Naive thymus-derived CD4-positive, alpha-beta T cell (primary cell): ENCODE measurements around the gene DPPA2. TPM values are rescaled to one million over a fixed set of nuclear protein-coding genes. Genes with fewer than 3 reads are reported as not detected.
A peak's percentile ranks its signal among the peaks of the same experiment; 100 is the strongest.

ENCODE experiments used
- ATAC-seq: fragments of 150-1000 bp; cut with Tn5 transposase; 2 replicates; pipeline ENCODE4 v1.10.0; 2021; ENCODE audit warnings: mild to moderate bottlenecking, moderate library complexity
- CTCF ChIA-PET: fragments of 350-600 bp; sonication (Branson Sonifier 250); formaldehyde crosslinking; loops from one replicate; lab custom pipeline; 2021; ENCODE audit warnings: antibody characterized with exemption; lab: Charles Lee
- POLR2A ChIA-PET: fragments of 350-600 bp; sonication (Branson Sonifier 250); formaldehyde crosslinking; loops from one replicate; lab custom pipeline; 2021; ENCODE audit warnings: antibody characterized with exemption, inconsistent platforms; lab: Charles Lee
- DNase-seq, 9 donors: peaks; one replicate each; pipeline versions ENCODE4 v3.0.0 to v3.0.0-alpha.2; 2020 to 2022; ENCODE audit warnings: mixed read lengths in 1 of 9
- H3K27ac ChIP-seq: one replicate; pipeline ENCODE4 v1.7.0; 2013; ENCODE audit warnings: mild to moderate bottlenecking, low read depth, low read length, moderate library complexity
- H3K27me3 ChIP-seq, 2 donors: one replicate each; pipeline ENCODE4 v1.7.0; 2013; ENCODE audit warnings: low read length in 2 of 2, mild to moderate bottlenecking in 2 of 2, moderate library complexity in 2 of 2; ENCODE audit not compliant: control insufficient read depth in 2 of 2, insufficient read depth in 2 of 2
- H3K36me3 ChIP-seq, 3 experiments: 1 replicate in 2 of 3; 2 replicates in 1 of 3; pipeline ENCODE4 v1.7.0; 2013; ENCODE audit warnings: low read length in 3 of 3, mild to moderate bottlenecking in 3 of 3, moderate library complexity in 1 of 3; ENCODE audit not compliant: insufficient read depth in 3 of 3, control insufficient read depth in 2 of 3
- H3K4me1 ChIP-seq, 2 donors: one replicate each; pipeline ENCODE4 v1.7.0; 2013; ENCODE audit warnings: low read length in 2 of 2, mild to moderate bottlenecking in 2 of 2, moderate library complexity in 1 of 2; ENCODE audit not compliant: control insufficient read depth in 2 of 2, insufficient read depth in 2 of 2
- H3K4me3 ChIP-seq: 2 replicates; pipeline ENCODE4 v1.7.0; 2013; ENCODE audit warnings: mild to moderate bottlenecking, low read length
- H3K9me3 ChIP-seq, 3 experiments: 1 replicate in 2 of 3; 2 replicates in 1 of 3; pipeline ENCODE4 v1.7.0; 2013; ENCODE audit warnings: low read length in 3 of 3; ENCODE audit not compliant: control insufficient read depth in 2 of 3
- H3K27ac Mint-ChIP-seq, 9 donors: one replicate each; pipeline ENCODE4 v1.8.0; 2020 to 2022; ENCODE audit warnings: mixed read lengths in 9 of 9, mild to moderate bottlenecking in 8 of 9, moderate library complexity in 5 of 9, inconsistent platforms in 2 of 9
- H3K27me3 Mint-ChIP-seq, 5 donors: one replicate each; pipeline ENCODE4 v1.8.0; 2021 to 2022; ENCODE audit warnings: mixed read lengths in 5 of 5, mild to moderate bottlenecking in 1 of 5
- H3K36me3 Mint-ChIP-seq, 5 donors: one replicate each; pipeline ENCODE4 v1.8.0; 2020 to 2022; ENCODE audit warnings: mixed read lengths in 5 of 5, mild to moderate bottlenecking in 3 of 5, inconsistent platforms in 1 of 5
- H3K4me1 Mint-ChIP-seq, 7 donors: one replicate each; pipeline ENCODE4 v1.8.0; 2020 to 2022; ENCODE audit warnings: mixed read lengths in 7 of 7, mild to moderate bottlenecking in 3 of 7, inconsistent platforms in 1 of 7
- H3K4me3 Mint-ChIP-seq, 10 donors: one replicate each; pipeline ENCODE4 v1.8.0; 2020 to 2022; ENCODE audit warnings: mild to moderate bottlenecking in 10 of 10, mixed read lengths in 10 of 10, moderate library complexity in 6 of 10, inconsistent platforms in 2 of 10
- H3K9me3 Mint-ChIP-seq, 11 donors: one replicate each; pipeline ENCODE4 v1.8.0; 2020 to 2022; ENCODE audit warnings: mixed read lengths in 11 of 11, mild to moderate bottlenecking in 4 of 11, inconsistent platforms in 1 of 11, moderate library complexity in 1 of 11
- intact Hi-C, 2 donors: fragments of 100-400 bp; cut with micrococcal nuclease; formaldehyde crosslinking; loops; one replicate each; pipeline ENCODE4 v1.15.1; 2023
- polyA plus RNA-seq, 2 donors: library from polyadenylated mRNA; unstranded; fragments of 300-500 nt; fragmentation: Illumina TruSeq; gene quantifications; one replicate each; pipeline ENCODE4 v1.2.3, GENCODE V29; 2021
- total RNA-seq, 6 experiments: library from RNA in 5 of 6; stranded (reverse) in 5 of 6; gene quantifications; 1 replicate in 5 of 6; 2 replicates in 1 of 6; pipeline ENCODE4 v1.2.3 and lab custom pipeline; 2021 to 2026

The DPPA2 gene
- total and polyA plus RNA-seq, 7 experiments from 2014 or later: not detected

DNA sequence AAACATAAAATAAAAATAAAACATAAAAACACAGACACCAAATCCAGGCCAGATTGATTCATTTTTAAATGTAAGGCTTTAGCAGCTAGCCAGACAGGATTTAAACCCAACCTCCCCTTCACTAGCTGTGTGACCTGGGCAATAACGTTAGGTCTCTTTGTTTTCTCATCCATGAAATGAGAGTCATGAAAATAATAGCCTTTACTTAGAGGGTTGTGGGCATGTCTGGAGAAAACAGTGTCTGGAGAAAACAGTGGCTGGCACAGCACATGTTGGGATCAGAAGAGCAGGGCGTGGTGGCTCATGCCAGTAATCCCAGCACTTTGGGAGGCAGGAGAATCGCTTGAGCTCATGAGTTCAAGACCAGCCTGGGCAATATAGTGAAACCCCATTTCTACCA is 22.9 kb upstream of the DPPA2 start:
- ChIA-PET POLR2A (no interaction called here), CTCF (no interaction called here)
- Histone ChIP-seq H3K27me3 (no peaks in the 10 kb centered on the region), H3K4me3 (no peak overlapping the region), H3K9me3 (no peaks in the 10 kb centered on the region), H3K27ac (no peak overlapping the region), H3K4me1 (no peaks in the 10 kb centered on the region), H3K36me3 (no peaks in the 10 kb centered on the region)
- Mint-ChIP-seq H3K27ac (no peak overlapping the region), H3K27me3 (peaks cover 31 to 42% (median 35%) of the 10 kb centered on the region in 5 donors), H3K4me3 (no peak overlapping the region), H3K4me1 (peaks cover 7 to 17% (median 13%) of the 10 kb centered on the region in 7 donors), H3K36me3 (peaks cover 0 to 5% (median 1%) of the 10 kb centered on the region in 5 donors), H3K9me3 (peaks cover 0 to 22% (median 2%) of the 10 kb centered on the region in 11 donors)
- no peak for ATAC-seq
- no peak for DNase-seq
- intact Hi-C loops: no loop called here

DNA sequence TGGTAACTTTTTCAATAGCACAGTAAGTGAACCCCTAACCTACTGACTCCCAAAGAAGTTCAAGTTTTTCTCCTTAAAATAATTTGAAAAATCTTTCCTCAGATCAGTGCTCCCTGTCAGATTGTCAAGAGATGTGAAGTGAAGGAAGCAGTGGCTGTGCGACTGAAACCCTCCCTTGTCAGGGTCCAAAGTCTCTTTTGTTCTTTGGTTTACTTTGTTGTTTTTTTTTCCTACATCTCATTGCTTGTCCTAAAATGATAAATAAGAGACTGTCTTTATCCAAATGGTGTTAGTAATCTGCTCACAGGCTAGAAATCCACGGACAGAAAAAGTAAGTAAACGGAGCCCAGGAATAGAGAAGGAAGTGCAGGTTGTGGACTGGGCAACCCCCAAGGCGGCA is 22.0 kb upstream of the DPPA2 start:
- H3K27ac Mint-ChIP-seq: no peak overlapping the region
- peaks cover 0 to 5% (median 1%) of the 10 kb centered on the region in 5 donors for H3K36me3 Mint-ChIP-seq
- CTCF ChIA-PET: no interaction called here
- peaks cover 31 to 42% (median 36%) of the 10 kb centered on the region in 5 donors for H3K27me3 Mint-ChIP-seq
- Histone ChIP-seq H3K9me3 (no peaks in the 10 kb centered on the region), H3K4me3 (no peak overlapping the region), H3K36me3 (no peaks in the 10 kb centered on the region), H3K4me1 (no peaks in the 10 kb centered on the region), H3K27me3 (no peaks in the 10 kb centered on the region), H3K27ac (no peak overlapping the region)
- no peak overlapping the region for H3K4me3 Mint-ChIP-seq
- ATAC-seq (no peak), DNase-seq (no peak)
- POLR2A ChIA-PET: no interaction called here
- H3K4me1 Mint-ChIP-seq: peaks cover 7 to 17% (median 13%) of the 10 kb centered on the region in 7 donors
- intact Hi-C loops: no loop called here
- peaks cover 0 to 22% (median 2%) of the 10 kb centered on the region in 11 donors for H3K9me3 Mint-ChIP-seq

DNA sequence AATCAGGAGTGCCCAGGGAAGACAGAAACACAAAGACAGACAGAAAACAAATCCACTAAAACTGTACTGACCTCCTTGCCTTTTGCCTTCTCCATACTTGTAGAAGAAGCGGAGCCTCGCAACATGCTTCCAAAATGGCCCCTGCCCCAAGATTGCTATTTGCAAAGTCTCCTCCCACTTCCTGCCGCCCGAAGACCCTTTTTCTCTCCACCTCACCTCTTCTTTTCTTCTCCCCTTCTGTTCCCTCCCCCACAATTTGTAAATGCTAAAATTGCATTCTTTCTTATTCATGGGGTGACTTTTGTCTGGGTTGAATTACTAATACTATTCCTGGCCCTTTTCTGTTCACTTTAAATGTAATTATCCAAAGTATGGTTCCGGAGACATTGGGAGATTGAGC is 21.1 kb upstream of the DPPA2 start, which contains the start of gene DPPA4:
Gene DPPA4 (minus strand): TSS at position 154 of the 400 bp plus-strand sequence. CDS start 29 bp downstream, at position 125.
- Histone ChIP-seq H3K9me3 (no peaks in the 10 kb centered on the region), H3K4me3 (peak within 1 kb of the TSS; percentile 39), H3K27ac (no peak within 1 kb of the TSS), H3K36me3 (no peaks in the 10 kb centered on the region), H3K27me3 (no peaks in the 10 kb centered on the region), H3K4me1 (no peaks in the 10 kb centered on the region)
- H3K4me3 Mint-ChIP-seq: peak within 1 kb of the TSS; percentile 46 to 87 (median 68)
- CTCF ChIA-PET: no interaction called here
- POLR2A ChIA-PET: no interaction called here
- H3K36me3 Mint-ChIP-seq: peaks cover 0 to 5% (median 1%) of the 10 kb centered on the region in 5 donors
- intact Hi-C loops: no loop called here
- H3K27ac Mint-ChIP-seq: peak within 1 kb of the TSS in 2 of 9 donors; percentile 16 to 85
- peaks cover 0 to 17% (median 2%) of the 10 kb centered on the region in 11 donors for H3K9me3 Mint-ChIP-seq
- peaks cover 31 to 43% (median 36%) of the 10 kb centered on the region in 5 donors for H3K27me3 Mint-ChIP-seq
- no peak for ATAC-seq
- DNase-seq: no peak
- peaks cover 7 to 17% (median 13%) of the 10 kb centered on the region in 7 donors for H3K4me1 Mint-ChIP-seq

DNA sequence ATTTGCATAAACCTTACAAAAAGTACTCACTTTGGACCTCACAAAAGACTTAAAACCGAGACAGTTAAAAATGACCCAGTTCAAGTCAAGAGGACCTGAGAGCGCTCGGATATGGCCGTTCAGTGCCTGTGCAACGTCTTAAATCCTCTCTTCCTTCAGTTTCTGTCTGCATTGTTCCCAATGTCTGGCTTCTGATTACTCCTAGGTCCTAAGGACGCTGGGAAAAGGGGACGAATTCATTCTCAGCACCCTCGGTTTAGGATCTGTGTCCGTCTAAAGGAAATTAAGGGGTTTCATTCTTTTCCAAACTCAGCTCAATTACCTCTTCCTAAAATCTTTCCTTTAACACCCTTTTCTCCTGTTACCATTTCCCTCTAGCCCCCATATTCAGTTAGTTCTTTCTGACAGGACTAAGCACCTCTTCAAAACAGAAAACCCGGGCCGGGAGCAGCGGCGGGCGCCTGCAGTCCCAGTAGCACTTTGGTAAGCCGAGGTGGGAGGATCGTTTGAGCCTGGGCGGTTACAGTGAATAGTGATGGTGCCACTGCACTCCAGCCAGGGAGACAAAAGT is 20.1 kb upstream of the DPPA2 start:
- Histone ChIP-seq H3K36me3 (no peaks in the 10 kb centered on the region), H3K4me3 (peak overlapping the region; percentile 39), H3K4me1 (no peaks in the 10 kb centered on the region), H3K27ac (no peak overlapping the region), H3K27me3 (no peaks in the 10 kb centered on the region), H3K9me3 (no peaks in the 10 kb centered on the region)
- intact Hi-C loops: no loop called here
- peaks cover 31 to 43% (median 36%) of the 10 kb centered on the region in 5 donors for H3K27me3 Mint-ChIP-seq
- H3K27ac Mint-ChIP-seq: peak overlapping the region in 2 of 9 donors; percentile 16 to 85
- ChIA-PET POLR2A (no interaction called here), CTCF (no interaction called here)
- peaks cover 0 to 5% (median 1%) of the 10 kb centered on the region in 5 donors for H3K36me3 Mint-ChIP-seq
- peak overlapping the region; percentile 41 to 87 (median 68) for H3K4me3 Mint-ChIP-seq
- DNase-seq (peak in 2 of 9 donors; percentile 4 to 28), ATAC-seq (peak; percentile 62)
- H3K4me1 Mint-ChIP-seq: peaks cover 7 to 17% (median 13%) of the 10 kb centered on the region in 7 donors
- H3K9me3 Mint-ChIP-seq: peaks cover 0 to 11% (median 2%) of the 10 kb centered on the region in 11 donors

DNA sequence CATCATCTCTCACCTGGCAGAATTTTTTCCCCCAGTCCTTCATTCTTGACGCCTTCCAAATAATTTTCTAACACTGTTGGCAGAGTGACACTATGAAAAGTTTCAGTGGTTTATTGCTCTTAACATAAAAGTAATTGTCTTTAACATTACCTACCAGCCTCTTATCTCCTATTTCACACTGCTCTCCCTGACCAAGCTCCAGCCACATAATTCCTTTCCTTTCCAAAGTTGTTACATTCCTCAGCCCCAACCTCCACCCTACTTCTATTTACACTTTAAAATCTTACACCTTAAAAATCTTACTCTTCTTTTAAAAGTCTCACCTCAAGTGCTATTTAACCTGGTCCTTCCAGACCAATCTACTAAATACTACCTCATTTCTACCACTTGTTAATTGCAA is 18.3 kb upstream of the DPPA2 start:
- Histone ChIP-seq H3K27ac (no peak overlapping the region), H3K27me3 (no peaks in the 10 kb centered on the region), H3K36me3 (no peaks in the 10 kb centered on the region), H3K4me3 (no peak overlapping the region), H3K4me1 (no peaks in the 10 kb centered on the region), H3K9me3 (no peaks in the 10 kb centered on the region)
- DNase-seq (no peak), ATAC-seq (no peak)
- CTCF ChIA-PET: no interaction called here
- Mint-ChIP-seq H3K27ac (no peak overlapping the region), H3K27me3 (peaks cover 31 to 43% (median 36%) of the 10 kb centered on the region in 5 donors), H3K4me1 (peaks cover 7 to 17% (median 13%) of the 10 kb centered on the region in 7 donors), H3K36me3 (peaks cover 0 to 5% (median 1%) of the 10 kb centered on the region in 5 donors), H3K4me3 (no peak overlapping the region), H3K9me3 (peaks cover 0 to 8% (median 0%) of the 10 kb centered on the region in 11 donors)
- intact Hi-C loops: no loop called here
- POLR2A ChIA-PET: no interaction called here

DNA sequence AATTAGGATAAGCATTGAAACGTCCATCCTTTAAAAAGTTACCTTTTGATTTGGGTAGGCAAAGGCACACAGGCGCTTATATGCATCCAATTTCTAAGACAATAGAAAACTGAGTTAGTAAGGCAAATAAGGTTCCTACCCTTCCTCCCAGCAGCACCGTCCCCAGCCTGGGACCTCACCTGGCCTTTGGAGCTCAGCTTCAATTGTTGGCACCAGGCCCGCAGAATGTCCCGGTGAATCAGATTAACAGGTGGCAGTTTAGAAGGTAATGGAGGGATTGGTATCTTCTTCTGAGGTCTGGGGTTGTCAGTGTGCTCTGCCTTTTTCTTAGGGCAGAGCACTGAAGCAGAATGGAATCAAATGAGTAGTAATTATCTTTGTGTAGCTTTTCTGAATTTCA is 15.4 kb upstream of the DPPA2 start:
- POLR2A ChIA-PET: no interaction called here
- Histone ChIP-seq H3K9me3 (no peaks in the 10 kb centered on the region), H3K27me3 (no peaks in the 10 kb centered on the region), H3K4me1 (no peaks in the 10 kb centered on the region), H3K4me3 (no peak overlapping the region), H3K36me3 (no peaks in the 10 kb centered on the region), H3K27ac (no peak overlapping the region)
- intact Hi-C loops: no loop called here
- H3K4me3 Mint-ChIP-seq: no peak overlapping the region
- DNase-seq: no peak
- H3K36me3 Mint-ChIP-seq: peaks cover 0 to 4% (median 0%) of the 10 kb centered on the region in 5 donors
- CTCF ChIA-PET: no interaction called here
- peaks cover 11 to 23% (median 20%) of the 10 kb centered on the region in 5 donors for H3K27me3 Mint-ChIP-seq
- H3K4me1 Mint-ChIP-seq: peaks cover 0 to 8% (median 5%) of the 10 kb centered on the region in 7 donors
- H3K9me3 Mint-ChIP-seq: peaks cover 0 to 4% (median 0%) of the 10 kb centered on the region in 11 donors
- H3K27ac Mint-ChIP-seq: no peak overlapping the region
- no peak for ATAC-seq

DNA sequence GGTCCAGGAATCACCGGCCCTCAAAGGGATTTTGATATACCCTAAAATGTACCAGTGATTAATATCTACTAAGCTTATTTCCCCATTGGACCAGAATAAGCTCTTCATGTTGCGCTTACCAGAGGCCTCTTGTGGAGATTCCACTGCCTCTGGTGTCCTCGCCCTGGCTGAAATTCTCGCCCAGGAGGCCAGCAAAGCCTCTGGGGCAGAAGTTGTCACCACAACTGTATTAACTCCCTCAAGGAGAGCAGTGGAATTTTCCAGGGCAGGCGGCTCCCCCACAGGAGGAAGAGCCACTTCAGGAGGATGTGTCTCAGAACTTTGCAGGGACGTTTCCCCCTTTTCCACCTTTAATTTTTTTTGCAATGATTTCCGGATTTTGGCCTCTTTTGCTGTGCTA is 14.1 kb upstream of the DPPA2 start:
- Mint-ChIP-seq H3K27ac (no peak overlapping the region), H3K9me3 (peaks cover 0 to 4% (median 0%) of the 10 kb centered on the region in 11 donors), H3K27me3 (peaks cover 2 to 15% (median 12%) of the 10 kb centered on the region in 5 donors), H3K4me3 (no peak overlapping the region), H3K36me3 (no peaks in the 10 kb centered on the region), H3K4me1 (no peaks in the 10 kb centered on the region)
- intact Hi-C loops: no loop called here
- ATAC-seq (no peak), DNase-seq (no peak)
- no peaks in the 10 kb centered on the region for H3K27me3 ChIP-seq
- ChIA-PET POLR2A (no interaction called here), CTCF (no interaction called here)
- no peak overlapping the region for H3K27ac ChIP-seq
- H3K4me3 ChIP-seq: no peak overlapping the region
- no peaks in the 10 kb centered on the region for H3K36me3 ChIP-seq
- no peaks in the 10 kb centered on the region for H3K9me3 ChIP-seq
- H3K4me1 ChIP-seq: no peaks in the 10 kb centered on the region
